ENCODE results near the gene GTF2F2. TPM values are rescaled to one million over a fixed set of nuclear protein-coding genes. Genes with fewer than 3 reads are reported as not detected.

Gene GTF2F2
- total RNA-seq, 2 donors from 2014 or later = 15.2 to 18.2 TPM

GRCh38 chr13:45119469-45119990 is 780 bp upstream of the GTF2F2 start:
- intact Hi-C loops (cut with DNase I) = no loop called here
- ATAC-seq = peak; percentile 68 to 69

GRCh38 chr13:45120967-45121831 is 889 bp downstream of the GTF2F2 start:
- intact Hi-C loops (cut with DNase I) = no loop called here
- DNase-seq = no peak
- ATAC-seq = no peak

More at GRCh38 chr13:45119469-45119990, 780 bp upstream of the GTF2F2 start:
- no peak for DNase-seq

GRCh38 chr13:45122941-45123340 is 2.6 kb downstream of the GTF2F2 start:
- no peak for DNase-seq
- intact Hi-C loops (cut with DNase I) = no loop called here
- no peak for ATAC-seq

GRCh38 chr13:45132369-45133064 is 12.2 kb downstream of the GTF2F2 start:
- intact Hi-C loops (cut with DNase I) = no loop called here
- DNase-seq (no peak), ATAC-seq (no peak)

GRCh38 chr13:45133396-45134118 is 13.2 kb downstream of the GTF2F2 start:
- DNase-seq (no peak), ATAC-seq (no peak)
- intact Hi-C loops (cut with DNase I) = no loop called here

- DNase-seq (no peak), ATAC-seq (no peak)
- intact Hi-C loops (cut with DNase I) = no loop called here
Measured at GRCh38 chr13:45136741-45137504, 16.6 kb downstream of the GTF2F2 start.

- intact Hi-C loops (cut with DNase I) = no loop called here
- DNase-seq (no peak), ATAC-seq (no peak)
Measured at GRCh38 chr13:45137526-45137925, 17.2 kb downstream of the GTF2F2 start.

- intact Hi-C loops (cut with DNase I) = no loop called here
- no peak for DNase-seq
Measured at GRCh38 chr13:45138282-45138681, 18.0 kb downstream of the GTF2F2 start.

GRCh38 chr13:45141369-45141768 is 21.1 kb downstream of the GTF2F2 start:
- DNase-seq (no peak), ATAC-seq (no peak)
- intact Hi-C loops (cut with DNase I) = no loop called here

More at GRCh38 chr13:45138282-45138681, 18.0 kb downstream of the GTF2F2 start:
- no peak for ATAC-seq

GRCh38 chr13:45142440-45143345 is 22.4 kb downstream of the GTF2F2 start:
- intact Hi-C loops (cut with DNase I) = no loop called here
- DNase-seq (no peak), ATAC-seq (peak in 1 of 2 donors; percentile 65)

- no peak for DNase-seq
- intact Hi-C loops (cut with DNase I) = no loop called here
- peak in 1 of 2 donors; percentile 76 for ATAC-seq
Measured at GRCh38 chr13:45143346-45143751, 23.0 kb downstream of the GTF2F2 start.

GRCh38 chr13:45149964-45150363 is 29.7 kb downstream of the GTF2F2 start:
- DNase-seq (no peak), ATAC-seq (no peak)
- intact Hi-C loops (cut with DNase I) = no loop called here

GRCh38 chr13:45156565-45157361 is 36.5 kb downstream of the GTF2F2 start:
- peak in 1 of 2 donors; percentile 37 for ATAC-seq
- intact Hi-C loops (cut with DNase I) = no loop called here
- DNase-seq = no peak

GRCh38 chr13:45162194-45162593 is 41.9 kb downstream of the GTF2F2 start:
- ATAC-seq = no peak
- intact Hi-C loops (cut with DNase I) = no loop called here
- DNase-seq = no peak

GRCh38 chr13:45162821-45163220 is 42.5 kb downstream of the GTF2F2 start:
- intact Hi-C loops (cut with DNase I) = no loop called here
- ATAC-seq = peak in 1 of 2 donors; percentile 82

GRCh38 chr13:45166858-45167257 is 46.5 kb downstream of the GTF2F2 start:
- ATAC-seq (no peak), DNase-seq (no peak)
- intact Hi-C loops (cut with DNase I) = no loop called here

More at GRCh38 chr13:45162821-45163220, 42.5 kb downstream of the GTF2F2 start:
- no peak for DNase-seq
